ENCODE data around the gene PDXK.

PDXK gene

DNA sequence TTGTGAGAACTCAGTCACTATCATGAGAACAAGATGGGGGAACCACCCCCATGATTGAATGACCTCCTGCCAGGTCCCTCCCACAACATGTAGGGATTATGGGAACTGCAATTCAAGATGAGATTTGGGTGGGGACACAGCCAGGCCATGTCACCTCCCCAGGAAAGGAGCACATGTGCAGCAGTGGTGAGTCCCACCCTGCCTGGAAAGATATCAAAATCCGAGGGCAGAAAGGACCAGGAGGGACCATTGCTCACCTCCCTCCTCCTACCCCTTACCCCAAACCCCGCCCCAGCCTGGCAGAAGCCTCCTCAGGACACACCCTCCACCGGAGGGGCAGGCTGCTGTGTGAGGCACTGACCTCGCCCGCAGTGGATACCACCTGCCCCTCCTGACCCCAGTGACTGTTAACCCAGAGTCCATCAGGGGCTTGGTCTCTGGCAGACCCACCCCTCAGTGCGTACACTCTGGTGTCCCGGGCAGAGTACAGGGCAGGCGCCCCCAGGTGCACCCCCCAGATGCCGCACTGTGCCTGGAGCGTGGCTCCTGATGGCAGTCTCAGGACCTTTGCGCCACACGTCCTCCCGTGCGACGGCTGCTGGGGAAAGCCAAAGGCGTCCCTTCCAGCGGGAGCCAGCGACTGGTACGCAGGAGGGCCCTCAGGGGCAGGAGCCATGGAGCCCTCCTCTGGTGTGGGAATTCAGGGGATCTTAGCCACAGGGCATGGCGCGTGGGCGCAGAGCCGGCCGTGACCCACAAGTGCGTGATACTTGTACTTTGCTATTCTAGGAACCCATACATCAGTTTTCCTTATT, 20.9 kb downstream of the PDXK start:
- no peak for DNase-seq (ENCODE audit: extremely low read depth, low read depth)
- TF ChIP-seq, protein P1, sequence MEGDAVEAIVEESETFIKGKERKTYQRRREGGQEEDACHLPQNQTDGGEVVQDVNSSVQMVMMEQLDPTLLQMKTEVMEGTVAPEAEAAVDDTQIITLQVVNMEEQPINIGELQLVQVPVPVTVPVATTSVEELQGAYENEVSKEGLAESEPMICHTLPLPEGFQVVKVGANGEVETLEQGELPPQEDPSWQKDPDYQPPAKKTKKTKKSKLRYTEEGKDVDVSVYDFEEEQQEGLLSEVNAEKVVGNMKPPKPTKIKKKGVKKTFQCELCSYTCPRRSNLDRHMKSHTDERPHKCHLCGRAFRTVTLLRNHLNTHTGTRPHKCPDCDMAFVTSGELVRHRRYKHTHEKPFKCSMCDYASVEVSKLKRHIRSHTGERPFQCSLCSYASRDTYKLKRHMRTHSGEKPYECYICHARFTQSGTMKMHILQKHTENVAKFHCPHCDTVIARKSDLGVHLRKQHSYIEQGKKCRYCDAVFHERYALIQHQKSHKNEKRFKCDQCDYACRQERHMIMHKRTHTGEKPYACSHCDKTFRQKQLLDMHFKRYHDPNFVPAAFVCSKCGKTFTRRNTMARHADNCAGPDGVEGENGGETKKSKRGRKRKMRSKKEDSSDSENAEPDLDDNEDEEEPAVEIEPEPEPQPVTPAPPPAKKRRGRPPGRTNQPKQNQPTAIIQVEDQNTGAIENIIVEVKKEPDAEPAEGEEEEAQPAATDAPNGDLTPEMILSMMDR (IDR thresholded peaks at IDR 0.05; ENCODE audit: low read depth, low read length): no peak

GRCh38 chr21:43740497-43741156, 21.7 kb downstream of the PDXK start:
- no peak for DNase-seq (ENCODE audit: extremely low read depth, low read depth)
- TF ChIP-seq, protein P1 (IDR thresholded peaks at IDR 0.05; ENCODE audit: low read depth, low read length): no peak

DNA sequence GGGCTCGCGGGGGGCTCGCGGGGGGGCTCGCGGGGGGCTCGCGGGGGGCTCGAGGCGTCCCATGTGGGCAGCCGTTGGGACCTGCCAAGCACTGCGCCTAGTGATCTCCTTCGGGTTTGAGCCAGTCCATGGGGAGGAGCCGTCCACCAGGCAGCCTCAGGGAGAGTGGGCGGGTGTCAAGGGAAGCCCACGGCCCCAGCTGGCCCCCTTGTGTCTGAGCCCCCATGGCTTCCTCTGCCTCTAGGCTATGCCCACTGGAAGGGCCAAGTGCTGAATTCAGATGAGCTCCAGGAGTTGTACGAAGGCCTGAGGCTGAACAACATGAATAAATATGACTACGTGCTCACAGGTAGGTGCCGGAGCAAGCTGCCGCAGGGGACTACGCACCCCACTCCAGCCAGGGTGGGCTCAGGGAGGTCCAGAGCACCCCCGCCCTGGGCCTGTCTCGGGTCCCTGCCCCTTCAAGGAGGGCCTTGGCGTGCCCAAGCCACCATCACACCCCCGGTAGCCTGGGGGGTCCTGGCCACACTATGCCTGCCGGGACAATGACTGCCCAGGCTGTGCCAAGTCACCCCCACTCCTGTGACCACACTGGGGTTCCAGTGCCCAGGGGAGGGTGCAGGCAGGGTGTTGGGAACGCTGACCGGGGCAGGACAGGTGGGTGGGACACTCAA, 22.6 kb downstream of the PDXK start:
- no peak for DNase-seq (ENCODE audit: extremely low read depth, low read depth)
- TF ChIP-seq, protein P1 (IDR thresholded peaks at IDR 0.05; ENCODE audit: low read depth, low read length): no peak

DNA sequence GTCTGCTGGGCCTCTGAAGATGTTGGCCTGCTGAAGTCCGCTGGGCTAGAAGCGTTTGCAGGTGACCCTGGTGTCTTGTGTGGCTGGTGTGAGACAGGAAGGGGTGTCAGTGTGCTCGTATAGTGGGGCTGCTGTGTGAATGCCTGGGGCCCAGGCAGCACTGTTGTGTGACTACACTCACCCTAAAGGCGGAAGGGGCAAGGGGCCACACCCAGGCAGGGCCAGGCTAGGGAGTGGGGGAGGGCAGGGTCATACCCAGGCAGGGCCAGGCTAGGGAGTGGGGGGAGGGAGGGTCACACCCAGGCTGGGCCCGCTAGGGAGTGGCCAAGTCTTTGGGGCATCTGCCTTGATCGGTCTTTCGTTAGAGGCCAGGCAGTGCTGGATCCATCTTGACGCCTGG, 25.0 kb downstream of the PDXK start:
- DNase-seq (ENCODE audit: extremely low read depth, low read depth): no peak

DNA sequence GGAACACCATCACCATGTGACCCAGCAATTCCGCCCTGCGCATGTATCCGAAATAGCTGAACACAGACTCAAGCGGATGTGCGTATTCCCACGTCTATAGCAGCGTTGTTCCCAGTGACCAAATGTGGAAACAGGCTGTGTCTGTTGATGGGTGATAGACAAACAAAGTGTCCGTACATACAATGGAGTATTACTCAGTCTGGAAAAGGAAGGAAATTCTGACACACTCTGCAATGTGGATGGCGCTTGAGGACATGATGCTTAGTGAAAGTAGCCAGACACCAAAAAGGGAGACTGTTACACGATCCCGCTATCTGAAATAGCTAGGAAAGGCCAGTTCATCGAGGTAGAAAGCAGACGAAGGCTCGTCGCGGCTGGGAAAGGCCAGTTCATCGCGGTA, 25.8 kb downstream of the PDXK start:
- TF ChIP-seq, protein P1 (IDR thresholded peaks at IDR 0.05; ENCODE audit: low read depth, low read length): no peak
- no peak for DNase-seq (ENCODE audit: extremely low read depth, low read depth)

More for the DNA sequence above, 25.0 kb downstream of the PDXK start:
- TF ChIP-seq, protein P1 (IDR thresholded peaks at IDR 0.05; ENCODE audit: low read depth, low read length): no peak

- TF ChIP-seq, protein P1 (IDR thresholded peaks at IDR 0.05; ENCODE audit: low read depth, low read length): no peak
- no peak for DNase-seq (ENCODE audit: extremely low read depth, low read depth)
These were observed 27.0 kb downstream of the PDXK start for GRCh38 chr21:43745772-43746517.
